ENCODE results near the gene NXPE1. TPM values are rescaled to one million over a fixed set of nuclear protein-coding genes. Genes with fewer than 3 reads are reported as not detected.

NXPE1 gene
- total and polyA plus RNA-seq, 2 experiments from 2014 or later: not detected

Small RNAs within 50 kb of the gene (small RNA-seq; reads per million reads assigned to genes)
- gene RF01210 (ENCODE audit: low replicate concordance): not detected

Other genes with a start within 250 kb of the NXPE1 start
- gene C11orf71, start 159.4 kb downstream of the NXPE1 start, total RNA-seq (2014; rRNA removed; shearing (Covaris generic)): 3.2 and 5.8 TPM in 2 replicates
- 6.9 and 8.7 TPM in 2 replicates for gene C11orf71, start 159.4 kb downstream of the NXPE1 start, polyA plus RNA-seq (2016; fragmentation: Nextera tagmentation; extraction: Ambion mirVana)
- 51.4 and 57.2 TPM in 2 replicates for gene RBM7, start 159.2 kb downstream of the NXPE1 start, total RNA-seq (2014; rRNA removed; shearing (Covaris generic))
- gene RBM7, start 159.2 kb downstream of the NXPE1 start, polyA plus RNA-seq (2016; fragmentation: Nextera tagmentation; extraction: Ambion mirVana): 28.0 and 31.5 TPM in 2 replicates
- 117 and 122 TPM in 2 replicates for gene REXO2, start 120.4 kb downstream of the NXPE1 start, total RNA-seq (2014; rRNA removed; shearing (Covaris generic))
- 237 and 245 TPM in 2 replicates for gene REXO2, start 120.4 kb downstream of the NXPE1 start, polyA plus RNA-seq (2016; fragmentation: Nextera tagmentation; extraction: Ambion mirVana)
- gene NXPE4, start 35.9 kb upstream of the NXPE1 start, total RNA-seq (2014; rRNA removed; shearing (Covaris generic)): not detected in 2 replicates
- not detected in 2 replicates for gene NXPE4, start 35.9 kb upstream of the NXPE1 start, polyA plus RNA-seq (2016; fragmentation: Nextera tagmentation; extraction: Ambion mirVana)
- 0.10 and 0.12 TPM in 2 replicates for gene NXPE2, start 118.6 kb upstream of the NXPE1 start, total RNA-seq (2014; rRNA removed; shearing (Covaris generic))
- not detected in 2 replicates for gene NXPE2, start 118.6 kb upstream of the NXPE1 start, polyA plus RNA-seq (2016; fragmentation: Nextera tagmentation; extraction: Ambion mirVana)

Data from GM23338 (cell line).